Gastrocnemius medialis (tissue), 4 donors: ENCODE measurements around the gene SMARCC1. TPM values are rescaled to one million over a fixed set of nuclear protein-coding genes. Genes with fewer than 3 reads are reported as not detected.

Experiments
- ATAC-seq, 2 donors: fragments of 150-250 bp; one replicate each; pipeline ENCODE4 v1.9.1; 2016
- DNase-seq, 2 donors: peaks; one replicate each; pipeline ENCODE4 v3.0.0-alpha.2; 2019
- H3K27ac ChIP-seq, 4 donors: fragments of 200-600 bp; sonication (generic); 1 replicate in 1 of 4; 2 replicates in 3 of 4; pipeline ENCODE4 v1.5.1; 2016 to 2018; ENCODE audit warnings: mild to moderate bottlenecking in 2 of 4, moderate library complexity in 1 of 4
- H3K27me3 ChIP-seq, 3 donors: fragments of 200-600 bp; sonication (generic) in 2 of 3; 1 replicate in 1 of 3; 2 replicates in 2 of 3; pipeline versions ENCODE4 v1.5.1 to v1.6.0; 2016 to 2019; ENCODE audit warnings: mild to moderate bottlenecking in 1 of 3, moderate library complexity in 1 of 3
- H3K36me3 ChIP-seq, 2 donors: fragments of 200-600 bp; sonication (generic) in 1 of 2; one replicate each; pipeline ENCODE4 v1.5.1; 2017 to 2018
- H3K4me1 ChIP-seq, 2 donors: fragments of 200-600 bp; sonication (generic) in 1 of 2; one replicate each; pipeline ENCODE4 v1.5.1; 2016 to 2017; ENCODE audit warnings: mild to moderate bottlenecking in 2 of 2
- H3K4me3 ChIP-seq, 4 donors: fragments of 200-600 bp; sonication (generic) in 3 of 4; 1 replicate in 1 of 4; 2 replicates in 3 of 4; pipeline ENCODE4 v1.5.1; 2016 to 2019; ENCODE audit warnings: mild to moderate bottlenecking in 2 of 4
- H3K9me3 ChIP-seq, 3 donors: fragments of 200-600 bp; sonication (generic) in 2 of 3; 1 replicate in 1 of 3; 2 replicates in 2 of 3; pipeline ENCODE4 v1.5.1; 2016 to 2019
- POLR2A ChIP-seq, 2 donors: fragments of 450-650 bp; IDR thresholded peaks; one replicate each; pipeline ENCODE4 v1.6.1; 2017; ENCODE audit warnings: antibody characterized with exemption in 2 of 2, mild to moderate bottlenecking in 2 of 2, moderate library complexity in 2 of 2
- in situ Hi-C, 4 donors: fragments of 200-750 bp; cut with MboI; loops; one replicate each; pipeline versions ENCODE4 v1.15.0 to v1.8.0; 2017; ENCODE audit warnings: low sequenced_read_pairs in 4 of 4
- intact Hi-C: fragments of 100-400 bp; cut with DNase I; formaldehyde crosslinking; loops from one replicate; pipeline ENCODE4 v1.15.1; 2023; ENCODE audit warnings: low total_unique reads
- total RNA-seq, 4 donors: library from RNA; depleted of rRNA; stranded (reverse); fragments of >200 nt; gene quantifications; one replicate each; pipeline versions ENCODE4 v1.1.0 to v1.2.3, GENCODE V29; 2016
- TF ChIP-seq, protein P1 (sequence below), 5 experiments: fragments of 450-650 bp in 3 of 5; fragments of 200-600 bp in 2 of 5; sonication (generic) in 2 of 5; IDR thresholded peaks in 4 of 5; conservative IDR thresholded peaks in 1 of 5; 1 replicate in 4 of 5; 2 replicates in 1 of 5; pipeline ENCODE4 v1.5.1; 2016 to 2019; ENCODE audit warnings: antibody characterized with exemption in 5 of 5, mild to moderate bottlenecking in 3 of 5, moderate library complexity in 3 of 5

The SMARCC1 gene
- total RNA-seq, 4 donors from 2014 or later, result 24.5 to 32.1 (median 28.1) TPM

DNA sequence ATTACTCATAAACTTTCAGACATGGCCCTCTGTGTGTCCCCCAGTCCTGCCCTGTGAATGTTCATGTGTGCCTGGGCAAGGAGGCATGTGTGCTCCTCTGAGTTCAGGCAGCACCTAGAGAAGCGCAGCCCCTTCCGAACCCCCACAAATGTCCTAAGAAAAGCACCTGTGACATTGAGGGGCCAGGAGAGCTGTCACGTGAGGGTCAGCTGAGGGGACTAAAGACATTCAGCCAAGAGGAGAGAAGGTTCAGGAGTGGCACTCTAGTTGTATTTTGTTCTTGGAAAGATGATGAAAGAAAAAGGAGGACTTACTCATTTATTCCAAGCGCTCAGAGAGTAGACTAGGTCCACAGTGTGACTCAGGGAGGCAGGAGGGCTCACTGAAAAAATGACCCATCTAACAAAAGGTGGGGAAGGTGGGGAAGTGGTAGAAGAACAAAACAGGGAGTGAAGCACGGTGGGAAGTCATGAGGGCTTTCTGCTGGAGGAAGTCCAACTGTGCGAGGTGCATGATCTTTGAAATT is 240.0 kb downstream of the SMARCC1 start:
- H3K27me3 ChIP-seq, result no peaks in the 10 kb centered on the region
- H3K9me3 ChIP-seq, result no peaks in the 10 kb centered on the region
- DNase-seq (no peak), ATAC-seq (no peak)
- no peaks in the 10 kb centered on the region for H3K4me1 ChIP-seq
- no peak overlapping the region for H3K27ac ChIP-seq
- no peaks in the 10 kb centered on the region for H3K36me3 ChIP-seq
- in situ Hi-C loops (loop anchor here in 1 of 4 donors (25.0 kb wide), 1 partner anchor 446 kb away; no protein-coding TSS in a partner anchor), intact Hi-C loops (no loop called here)
- no peak overlapping the region for H3K4me3 ChIP-seq
- no peak for TF ChIP-seq POLR2A (IDR thresholded peaks at IDR 0.05)

DNA sequence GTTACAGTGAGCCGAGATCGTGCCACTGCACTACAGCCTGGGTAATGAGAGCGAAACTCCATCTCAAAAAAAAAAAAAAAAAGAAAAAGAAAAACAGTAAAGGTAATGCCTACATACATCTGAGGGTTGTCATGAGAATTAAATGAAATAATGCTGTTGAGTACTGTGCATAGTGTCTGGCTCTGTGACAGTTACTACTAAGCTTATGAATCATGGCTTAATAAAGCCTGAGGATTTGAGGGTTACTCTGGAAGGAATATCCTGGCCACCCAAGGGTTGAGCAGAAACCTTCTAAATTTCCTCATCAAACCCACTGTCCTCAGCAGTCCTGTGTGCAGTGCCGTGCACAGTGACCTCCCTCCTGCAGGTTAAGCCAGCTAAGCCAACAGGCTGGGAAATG is 241.4 kb downstream of the SMARCC1 start:
- H3K4me1 ChIP-seq, result no peaks in the 10 kb centered on the region
- in situ Hi-C loops, result loop anchor here in 1 of 4 donors (25.0 kb wide), 1 partner anchor 447 kb away; no protein-coding TSS in a partner anchor
- TF ChIP-seq, protein P1, sequence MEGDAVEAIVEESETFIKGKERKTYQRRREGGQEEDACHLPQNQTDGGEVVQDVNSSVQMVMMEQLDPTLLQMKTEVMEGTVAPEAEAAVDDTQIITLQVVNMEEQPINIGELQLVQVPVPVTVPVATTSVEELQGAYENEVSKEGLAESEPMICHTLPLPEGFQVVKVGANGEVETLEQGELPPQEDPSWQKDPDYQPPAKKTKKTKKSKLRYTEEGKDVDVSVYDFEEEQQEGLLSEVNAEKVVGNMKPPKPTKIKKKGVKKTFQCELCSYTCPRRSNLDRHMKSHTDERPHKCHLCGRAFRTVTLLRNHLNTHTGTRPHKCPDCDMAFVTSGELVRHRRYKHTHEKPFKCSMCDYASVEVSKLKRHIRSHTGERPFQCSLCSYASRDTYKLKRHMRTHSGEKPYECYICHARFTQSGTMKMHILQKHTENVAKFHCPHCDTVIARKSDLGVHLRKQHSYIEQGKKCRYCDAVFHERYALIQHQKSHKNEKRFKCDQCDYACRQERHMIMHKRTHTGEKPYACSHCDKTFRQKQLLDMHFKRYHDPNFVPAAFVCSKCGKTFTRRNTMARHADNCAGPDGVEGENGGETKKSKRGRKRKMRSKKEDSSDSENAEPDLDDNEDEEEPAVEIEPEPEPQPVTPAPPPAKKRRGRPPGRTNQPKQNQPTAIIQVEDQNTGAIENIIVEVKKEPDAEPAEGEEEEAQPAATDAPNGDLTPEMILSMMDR (IDR thresholded peaks at IDR 0.05 in 4 of 5, conservative IDR thresholded peaks at IDR 0.05 in 1 of 5), result no peak
- no peak for TF ChIP-seq POLR2A (IDR thresholded peaks at IDR 0.05)
- intact Hi-C loops, result no loop called here
- H3K9me3 ChIP-seq, result no peaks in the 10 kb centered on the region
- no peaks in the 10 kb centered on the region for H3K36me3 ChIP-seq
- H3K4me3 ChIP-seq, result no peak overlapping the region
- DNase-seq (no peak), ATAC-seq (no peak)
- no peak overlapping the region for H3K27ac ChIP-seq
- H3K27me3 ChIP-seq, result no peaks in the 10 kb centered on the region

DNA sequence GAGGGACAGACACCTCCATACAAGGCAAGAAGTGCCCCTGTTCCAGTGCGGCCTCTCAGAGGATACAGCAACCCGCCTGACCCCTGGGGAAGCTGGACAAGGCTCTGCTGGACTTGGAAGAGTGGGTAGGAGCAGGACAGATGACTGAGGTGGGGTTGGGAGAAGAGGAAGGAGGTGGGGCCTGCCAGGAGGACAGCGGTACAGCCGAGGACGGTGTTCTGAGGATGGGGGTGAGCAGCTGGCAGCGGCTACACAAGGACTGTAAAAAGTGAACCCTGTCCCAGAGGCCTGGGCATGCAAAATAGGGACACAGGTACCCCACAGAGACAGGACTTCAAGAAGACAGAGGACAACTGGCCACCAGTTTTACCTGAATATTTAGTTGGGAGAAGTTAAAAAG is 244.7 kb downstream of the SMARCC1 start:
- DNase-seq (no peak), ATAC-seq (no peak)
- intact Hi-C loops, result no loop called here
- Histone ChIP-seq H3K9me3 (no peaks in the 10 kb centered on the region), H3K36me3 (no peaks in the 10 kb centered on the region), H3K27ac (no peak overlapping the region), H3K4me1 (no peaks in the 10 kb centered on the region), H3K27me3 (no peaks in the 10 kb centered on the region), H3K4me3 (no peak overlapping the region)
- TF ChIP-seq, protein P1 (IDR thresholded peaks at IDR 0.05 in 4 of 5, conservative IDR thresholded peaks at IDR 0.05 in 1 of 5), result no peak
- TF ChIP-seq POLR2A (IDR thresholded peaks at IDR 0.05), result no peak
- in situ Hi-C loops, result loop anchor here in 1 of 4 donors (25.0 kb wide), 1 partner anchor 450 kb away; no protein-coding TSS in a partner anchor

DNA sequence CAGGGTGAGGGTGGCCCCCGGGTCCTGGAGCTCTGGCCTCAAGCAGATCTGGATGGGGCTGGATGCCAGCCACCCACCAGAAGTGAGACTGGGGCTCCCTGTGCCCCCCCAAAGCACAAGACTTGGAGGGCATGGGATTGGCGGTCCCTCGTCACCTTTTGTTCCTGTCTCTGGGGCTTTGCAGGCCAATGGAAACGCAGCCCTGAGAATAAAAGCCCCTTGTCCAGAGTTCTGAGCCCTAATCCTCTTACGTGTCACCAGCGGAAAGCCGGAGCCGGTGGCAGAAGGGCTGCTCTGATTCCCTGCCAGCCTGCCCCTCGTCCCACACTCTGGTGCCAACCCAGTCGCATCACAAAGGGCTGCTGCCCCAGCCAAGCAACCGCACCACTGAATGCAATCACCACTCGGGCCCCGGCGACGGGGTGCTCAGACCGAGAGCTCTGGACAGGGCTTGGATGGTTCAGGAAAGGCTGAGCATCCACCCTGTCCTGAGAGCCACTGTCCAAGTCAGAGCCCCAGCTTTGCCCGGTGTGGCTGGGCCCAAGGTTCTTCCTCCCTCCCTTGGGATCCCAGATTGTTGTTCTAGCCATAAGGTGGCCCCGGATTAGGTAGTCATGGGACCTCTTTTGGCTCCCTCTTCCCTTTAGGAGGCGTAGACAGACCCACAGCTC is 245.3 kb downstream of the SMARCC1 start:
- H3K9me3 ChIP-seq, result no peaks in the 10 kb centered on the region
- ATAC-seq (no peak), DNase-seq (no peak)
- H3K4me3 ChIP-seq, result no peak overlapping the region
- intact Hi-C loops, result no loop called here
- H3K27me3 ChIP-seq, result no peaks in the 10 kb centered on the region
- no peaks in the 10 kb centered on the region for H3K36me3 ChIP-seq
- TF ChIP-seq POLR2A (IDR thresholded peaks at IDR 0.05), result no peak
- TF ChIP-seq, protein P1 (IDR thresholded peaks at IDR 0.05 in 4 of 5, conservative IDR thresholded peaks at IDR 0.05 in 1 of 5), result no peak
- H3K27ac ChIP-seq, result no peak overlapping the region
- in situ Hi-C loops, result loop anchor here in 1 of 4 donors (25.0 kb wide), 1 partner anchor 451 kb away; no protein-coding TSS in a partner anchor
- no peaks in the 10 kb centered on the region for H3K4me1 ChIP-seq

Other genes starting within 250 kb of the SMARCC1 start
- gene CSPG5, start 203.0 kb downstream of the SMARCC1 start, total RNA-seq, result under 1 TPM; 0.16 to 0.87 (median 0.29) TPM
- gene DHX30, start 21.2 kb upstream of the SMARCC1 start, total RNA-seq, result 10 to 100 TPM; 45.7 to 91.1 (median 67.9) TPM
- 100 to 1,000 TPM; 597 to 976 (median 687) TPM for gene MAP4, start 234.5 kb upstream of the SMARCC1 start, total RNA-seq